PC-3 (cell line): Measurements from ENCODE around the gene TTC28.

Source experiments
- CTCF ChIP-seq: fragments of 300-600 bp; sonication (generic); conservative IDR thresholded peaks from 2 replicates; pipeline ENCODE4 v1.5.1; 2017; ENCODE audit warnings: antibody characterized with exemption, low read depth, mild to moderate bottlenecking, low read length
- EZH2 ChIP-seq: fragments of 300-600 bp; sonication (generic); IDR thresholded peaks from one replicate; pipeline ENCODE4 v1.6.1; 2017; ENCODE audit warnings: antibody characterized with exemption, mild to moderate bottlenecking, low read length; ENCODE audit not compliant: unreplicated experiment
- EZH2phosphoT487 ChIP-seq: fragments of 300-600 bp; sonication (generic); IDR thresholded peaks from 2 replicates; pipeline ENCODE4 v1.6.1; 2018; ENCODE audit warnings: mild to moderate bottlenecking, antibody characterized with exemption, low read length, borderline replicate concordance

- TF ChIP-seq CTCF (no peak), EZH2 (no peak), EZH2phosphoT487 (no peak)
Measured at GRCh38 chr22:28670161-28670560, 9.5 kb downstream of the TTC28 start.
